ENCODE data around the gene SPPL2B.

DNA sequence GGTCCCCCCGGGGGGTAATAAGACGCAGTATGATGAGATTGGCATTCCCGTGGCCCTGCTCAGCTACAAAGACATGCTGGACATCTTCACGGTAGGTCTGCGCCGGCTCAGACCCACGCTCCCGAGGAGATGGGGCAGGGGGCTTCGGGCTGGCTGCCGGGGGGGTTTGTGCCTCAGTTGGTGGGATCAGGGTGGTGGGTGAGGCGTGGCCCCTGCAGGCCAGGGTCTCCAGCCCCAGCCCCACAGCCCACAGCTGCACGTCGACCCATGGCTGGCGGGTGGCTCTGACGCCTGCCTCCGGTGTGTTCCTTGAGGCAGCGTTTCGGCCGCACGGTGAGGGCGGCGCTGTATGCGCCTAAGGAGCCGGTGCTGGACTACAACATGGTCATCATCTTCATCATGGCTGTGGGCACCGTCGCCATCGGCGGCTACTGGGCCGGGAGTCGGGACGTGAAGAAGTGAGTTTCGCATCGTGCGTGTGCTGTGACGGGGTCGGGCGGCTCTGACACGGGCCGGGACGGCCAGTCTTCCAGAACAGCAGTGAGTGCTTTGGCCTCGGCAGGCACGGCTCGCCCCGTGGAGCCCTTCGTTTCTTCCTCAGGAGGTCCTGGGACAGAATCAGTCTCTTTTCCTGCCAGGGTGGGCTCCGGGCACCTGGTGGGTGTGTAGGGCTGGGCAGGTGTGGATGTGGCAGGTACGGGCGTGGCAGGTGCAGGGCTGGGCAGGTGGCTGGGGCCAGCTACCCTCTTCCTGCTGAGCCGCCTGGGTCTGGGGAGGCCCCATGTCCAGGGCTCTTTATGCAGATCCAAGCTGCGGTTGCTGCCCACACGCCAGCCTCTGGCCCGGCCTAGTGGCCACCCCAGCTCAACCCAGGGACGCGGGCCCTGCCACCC lies 10.5 kb downstream of the SPPL2B start:
- TF ChIP-seq POLR2A (IDR thresholded peaks at IDR 0.05) (no peak), CTCF (IDR thresholded peaks at IDR 0.05) (no peak)

All from Peyer's patch (tissue), 4 donors.